Colon (tissue), 2 donors: ENCODE measurements around the gene SETD7.
"Not testable (repeated sequence)": the region's sequence is repeated elsewhere in the genome, so short reads cannot be mapped to it uniquely, and the experiment has no call there.

Experiments used
- FAIRE-seq: peaks from 2 replicates; lab custom pipeline; 2012; peaks lifted over from hg19 to GRCh38; lab: Jason Lieb, UNC
- donor health status: control.
- donor health status: control.

SETD7 gene

GRCh38 chr4:139509727-139510410 is 46.1 kb downstream of the SETD7 start:
- FAIRE-seq: no peak

GRCh38 chr4:139508581-139509237 is 47.3 kb downstream of the SETD7 start:
- FAIRE-seq: no peak

- FAIRE-seq: no peak
Measured at GRCh38 chr4:139506774-139507173, 49.2 kb downstream of the SETD7 start.

GRCh38 chr4:139503622-139504166 is 52.3 kb downstream of the SETD7 start:
- FAIRE-seq: no peak

GRCh38 chr4:139501927-139502899 is 53.8 kb downstream of the SETD7 start:
- FAIRE-seq: no peak

- no peak for FAIRE-seq
Measured at GRCh38 chr4:139501527-139501926, 54.5 kb downstream of the SETD7 start.

GRCh38 chr4:139501117-139501516 is 54.9 kb downstream of the SETD7 start:
- no peak for FAIRE-seq

- FAIRE-seq: no peak
Measured at GRCh38 chr4:139499186-139499585, 56.8 kb downstream of the SETD7 start.

GRCh38 chr4:139493176-139493575 is 62.8 kb downstream of the SETD7 start:
- no peak for FAIRE-seq

- FAIRE-seq: no peak
Measured at GRCh38 chr4:139492429-139492828, 63.6 kb downstream of the SETD7 start.

GRCh38 chr4:139489638-139490037 is 66.4 kb downstream of the SETD7 start:
- FAIRE-seq: no peak

GRCh38 chr4:139488442-139488841 is 67.6 kb downstream of the SETD7 start:
- no peak for FAIRE-seq

- no peak for FAIRE-seq
Measured at GRCh38 chr4:139484783-139485311, 71.2 kb downstream of the SETD7 start.

GRCh38 chr4:139483000-139483399 is 73.0 kb downstream of the SETD7 start:
- no peak for FAIRE-seq

GRCh38 chr4:139481465-139481864 is 74.6 kb downstream of the SETD7 start:
- no peak for FAIRE-seq

- FAIRE-seq: no peak
Measured at GRCh38 chr4:139476363-139476762, 79.7 kb downstream of the SETD7 start.

- FAIRE-seq: no peak
Measured at GRCh38 chr4:139472852-139473251, 83.2 kb downstream of the SETD7 start.

- no peak for FAIRE-seq
Measured at GRCh38 chr4:139470997-139471665, 84.9 kb downstream of the SETD7 start.

- no peak for FAIRE-seq
Measured at GRCh38 chr4:139470295-139470694, 85.7 kb downstream of the SETD7 start.

GRCh38 chr4:139469869-139470268 is 86.2 kb downstream of the SETD7 start:
- no peak for FAIRE-seq

GRCh38 chr4:139469216-139469615 is 86.8 kb downstream of the SETD7 start:
- FAIRE-seq: no peak

- FAIRE-seq: not testable (repeated sequence)
Measured at GRCh38 chr4:139468756-139469155, 87.3 kb downstream of the SETD7 start.
